ENCODE measurements around the gene CACNB2.

CACNB2 gene

GRCh38 chr10:18325889-18326531 is 185.8 kb downstream of the CACNB2 start:
- in situ Hi-C loops (cut with HindIII; ENCODE audit: low sequenced_read_pairs): no loop called here

GRCh38 chr10:18328941-18329340 is 188.7 kb downstream of the CACNB2 start:
- in situ Hi-C loops (cut with HindIII; ENCODE audit: low sequenced_read_pairs): no loop called here

DNA sequence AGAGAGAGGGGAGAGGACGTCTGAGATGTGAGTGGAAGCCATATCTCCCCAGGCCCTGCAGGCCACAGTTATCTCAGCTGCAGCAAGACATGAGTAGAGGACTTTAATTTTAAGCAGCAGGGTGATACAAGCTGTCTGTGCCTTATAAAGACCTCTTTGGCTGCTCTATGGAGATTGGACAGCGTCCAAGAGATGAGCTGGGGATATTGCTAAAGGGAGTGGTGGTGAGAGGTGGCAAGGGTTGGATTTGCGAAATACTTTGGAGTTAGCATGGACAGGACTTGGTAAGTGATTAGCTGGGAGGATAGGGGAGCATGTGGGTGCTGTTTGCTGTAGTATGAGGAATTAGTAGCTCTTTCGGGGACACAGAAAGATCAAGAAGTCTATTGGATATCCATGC is 191.8 kb downstream of the CACNB2 start:
- in situ Hi-C loops (cut with HindIII; ENCODE audit: low sequenced_read_pairs): no loop called here

GRCh38 chr10:18332484-18332883 is 192.3 kb downstream of the CACNB2 start:
- in situ Hi-C loops (cut with HindIII; ENCODE audit: low sequenced_read_pairs): no loop called here

DNA sequence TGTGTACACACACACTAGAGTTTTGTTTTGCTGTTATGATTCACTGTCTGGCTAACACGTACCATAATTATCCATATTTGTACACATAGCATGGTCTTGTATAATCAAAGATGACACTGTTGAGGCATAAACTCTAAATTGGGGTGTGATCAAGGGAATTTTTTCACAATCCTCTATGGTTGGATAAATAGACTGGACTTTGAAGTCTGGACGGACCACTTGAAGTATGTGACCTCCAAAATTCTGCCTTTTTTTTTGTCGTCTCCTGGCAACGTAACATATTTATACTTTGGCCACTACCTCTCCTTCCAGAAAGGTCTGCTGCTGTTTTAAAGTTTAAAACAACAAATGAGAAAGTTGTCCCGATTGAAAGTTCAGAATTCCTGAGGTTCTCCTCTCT is 193.4 kb downstream of the CACNB2 start:
- in situ Hi-C loops (cut with HindIII; ENCODE audit: low sequenced_read_pairs): no loop called here

DNA sequence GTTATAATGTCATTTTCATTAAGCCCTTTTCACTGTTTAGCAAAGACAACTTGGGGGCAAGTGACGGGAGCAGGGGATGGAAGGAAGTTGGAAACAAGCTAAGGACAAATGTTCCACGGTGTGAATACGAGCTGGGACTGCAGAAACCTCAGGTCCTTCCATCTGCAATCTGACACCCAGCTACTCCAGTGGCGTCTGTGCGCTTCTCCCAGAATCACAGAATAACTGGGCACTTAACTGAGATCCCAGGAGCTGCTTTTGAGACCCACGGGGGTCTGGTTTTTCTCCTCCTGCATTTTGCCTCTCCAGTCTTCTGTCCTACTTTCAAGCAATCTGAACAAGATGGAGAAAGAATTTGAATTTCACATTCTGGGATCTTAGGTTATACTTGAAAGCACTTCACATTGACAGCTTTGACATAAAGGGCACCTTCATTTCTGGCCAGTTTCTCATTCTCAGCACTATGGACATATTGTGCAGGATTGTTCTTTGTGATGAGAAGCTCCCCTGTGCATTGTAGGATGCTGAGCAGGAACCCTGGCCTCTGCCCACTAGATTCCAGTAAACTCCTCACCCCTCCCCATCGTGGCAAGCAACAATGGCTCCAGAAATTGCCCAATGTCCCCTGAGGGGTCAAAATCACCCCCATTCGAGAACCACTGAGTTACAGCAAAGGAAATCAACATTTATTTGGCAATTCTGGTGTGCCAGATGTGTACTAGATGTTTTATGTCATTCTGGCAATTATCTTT is 194.1 kb downstream of the CACNB2 start:
- in situ Hi-C loops (cut with HindIII; ENCODE audit: low sequenced_read_pairs): no loop called here

DNA sequence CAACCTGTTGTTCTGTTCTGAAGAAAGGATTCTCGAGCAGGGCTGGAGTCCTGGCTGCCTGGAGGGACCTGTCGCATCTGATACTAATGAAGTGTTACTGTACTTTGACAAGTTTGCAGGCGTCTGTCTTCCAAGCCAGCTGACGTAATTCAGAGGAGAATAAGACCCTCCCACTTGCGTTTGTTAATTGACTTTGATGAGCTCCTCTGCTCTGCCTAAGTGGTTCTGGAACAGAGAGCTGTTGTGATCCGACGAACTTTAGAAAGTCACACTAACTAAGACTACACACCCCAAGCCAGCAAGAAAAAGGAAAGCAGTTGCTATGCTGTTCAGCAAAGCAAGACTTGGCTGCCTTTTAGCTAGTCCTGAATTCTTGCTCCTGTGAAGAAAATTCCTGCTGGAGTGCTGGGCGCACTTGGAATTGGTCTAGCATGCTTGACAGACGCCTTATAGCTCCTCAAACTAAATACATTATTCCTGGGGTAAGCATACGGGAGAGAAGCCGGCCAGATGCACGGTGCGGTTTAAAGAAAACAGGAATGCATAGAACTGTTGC is 200.3 kb downstream of the CACNB2 start:
- in situ Hi-C loops (cut with HindIII; ENCODE audit: low sequenced_read_pairs): no loop called here

DNA sequence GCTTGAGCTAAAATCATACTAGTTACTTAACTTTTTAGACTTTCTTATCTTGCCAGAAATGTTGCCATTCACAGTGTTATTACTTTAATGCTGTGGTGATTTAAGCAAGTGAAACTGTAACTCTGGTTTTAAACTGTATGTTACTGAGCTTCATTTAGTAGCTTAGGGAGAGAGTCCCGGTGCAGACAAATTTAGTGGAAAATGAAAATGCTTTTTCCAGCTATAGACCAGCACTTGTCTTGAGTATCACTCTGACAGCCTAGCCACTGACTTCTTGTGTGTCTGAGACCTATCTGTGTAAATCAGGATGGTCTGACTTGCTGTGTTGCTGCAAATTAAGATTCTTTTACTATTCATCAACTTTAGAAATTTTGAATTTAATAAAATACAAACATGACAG is 200.8 kb downstream of the CACNB2 start:
- in situ Hi-C loops (cut with HindIII; ENCODE audit: low sequenced_read_pairs): no loop called here

GRCh38 chr10:18343573-18343972 is 203.3 kb downstream of the CACNB2 start:
- in situ Hi-C loops (cut with HindIII; ENCODE audit: low sequenced_read_pairs): no loop called here

- in situ Hi-C loops (cut with HindIII; ENCODE audit: low sequenced_read_pairs): no loop called here
These were observed 205.1 kb downstream of the CACNB2 start for GRCh38 chr10:18345308-18345707.

- in situ Hi-C loops (cut with HindIII; ENCODE audit: low sequenced_read_pairs): no loop called here
These were observed 210.1 kb downstream of the CACNB2 start for GRCh38 chr10:18350340-18350739.

DNA sequence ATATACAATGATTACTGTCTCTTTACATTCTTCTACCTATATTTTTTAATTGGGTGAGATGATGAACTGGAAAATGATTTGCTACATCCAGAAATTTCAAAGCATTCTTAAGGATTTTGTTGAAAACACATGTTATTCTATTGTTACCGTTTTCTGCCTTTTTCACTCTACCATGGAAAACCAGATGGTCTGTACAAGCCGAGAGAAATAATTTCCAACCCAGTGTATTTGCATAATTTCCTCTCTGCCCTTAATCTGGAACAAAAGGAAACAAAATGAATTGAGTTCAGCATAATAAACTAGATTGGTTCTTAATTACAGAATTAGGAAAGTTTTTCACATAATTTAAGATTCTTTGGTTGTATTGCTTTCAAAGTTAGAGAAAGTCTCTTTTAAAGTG is 211.2 kb downstream of the CACNB2 start:
- in situ Hi-C loops (cut with HindIII; ENCODE audit: low sequenced_read_pairs): no loop called here

GRCh38 chr10:18352175-18352574 is 212.0 kb downstream of the CACNB2 start:
- in situ Hi-C loops (cut with HindIII; ENCODE audit: low sequenced_read_pairs): no loop called here

GRCh38 chr10:18359812-18360211 is 219.6 kb downstream of the CACNB2 start:
- in situ Hi-C loops (cut with HindIII; ENCODE audit: low sequenced_read_pairs): no loop called here

- in situ Hi-C loops (cut with HindIII; ENCODE audit: low sequenced_read_pairs): no loop called here
These were observed 222.7 kb downstream of the CACNB2 start for GRCh38 chr10:18362892-18363291.

DNA sequence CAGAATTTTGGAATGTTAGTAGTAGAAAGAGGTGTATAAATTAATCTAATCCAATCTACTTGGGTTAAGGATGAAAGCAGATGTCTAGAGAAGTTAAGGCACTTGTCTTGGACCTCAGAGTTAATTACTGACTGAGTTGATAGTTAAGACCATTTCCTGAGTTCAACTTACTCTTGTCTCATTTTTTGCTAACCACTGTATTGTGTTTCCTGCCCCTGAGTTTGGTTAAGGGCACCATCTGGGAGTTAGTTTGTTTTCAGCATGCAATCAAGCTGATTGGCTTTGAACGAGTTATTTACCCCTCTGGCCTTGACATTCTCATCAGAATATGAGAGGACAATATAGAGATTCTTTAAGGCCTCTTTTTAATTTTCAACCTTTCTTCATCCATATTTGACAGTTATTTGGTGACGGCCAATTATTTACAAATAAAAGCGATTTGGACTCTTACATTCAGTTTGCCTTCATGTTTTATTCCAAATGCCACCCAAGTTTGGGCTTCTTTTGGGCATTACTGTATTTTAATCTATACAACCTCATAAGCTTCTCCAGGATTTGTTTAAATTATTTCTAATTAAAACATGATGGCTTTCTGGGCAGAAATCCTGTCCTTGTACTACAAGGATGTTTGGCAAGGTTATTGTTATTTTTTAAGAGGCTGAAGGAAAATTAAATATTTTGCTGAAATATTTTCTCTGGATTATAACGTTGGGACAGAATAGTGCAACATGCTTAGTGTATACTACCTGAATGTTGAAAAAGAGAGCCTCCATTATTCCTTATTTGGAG is 225.0 kb downstream of the CACNB2 start:
- in situ Hi-C loops (cut with HindIII; ENCODE audit: low sequenced_read_pairs): no loop called here

- in situ Hi-C loops (cut with HindIII; ENCODE audit: low sequenced_read_pairs): no loop called here
These were observed 227.6 kb downstream of the CACNB2 start for GRCh38 chr10:18367840-18368239.

DNA sequence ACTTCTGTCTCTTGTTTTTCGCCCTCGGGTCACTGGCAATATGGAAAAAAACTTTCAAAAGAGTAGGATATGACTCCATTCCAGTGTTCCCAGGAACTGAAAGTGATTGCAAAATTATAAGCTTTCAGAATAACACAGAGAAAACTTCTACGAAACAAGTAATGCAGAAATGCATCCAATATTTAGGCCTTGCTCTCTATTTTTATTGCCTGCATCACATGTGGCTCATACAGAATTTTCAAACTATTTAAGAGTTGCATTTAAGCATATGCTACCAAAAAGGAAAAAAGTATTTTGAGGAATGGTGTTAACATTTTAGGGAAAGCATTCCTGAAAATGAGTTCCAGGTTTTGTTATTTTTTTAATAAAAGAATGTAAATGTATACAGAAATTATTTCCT is 228.0 kb downstream of the CACNB2 start:
- in situ Hi-C loops (cut with HindIII; ENCODE audit: low sequenced_read_pairs): no loop called here

DNA sequence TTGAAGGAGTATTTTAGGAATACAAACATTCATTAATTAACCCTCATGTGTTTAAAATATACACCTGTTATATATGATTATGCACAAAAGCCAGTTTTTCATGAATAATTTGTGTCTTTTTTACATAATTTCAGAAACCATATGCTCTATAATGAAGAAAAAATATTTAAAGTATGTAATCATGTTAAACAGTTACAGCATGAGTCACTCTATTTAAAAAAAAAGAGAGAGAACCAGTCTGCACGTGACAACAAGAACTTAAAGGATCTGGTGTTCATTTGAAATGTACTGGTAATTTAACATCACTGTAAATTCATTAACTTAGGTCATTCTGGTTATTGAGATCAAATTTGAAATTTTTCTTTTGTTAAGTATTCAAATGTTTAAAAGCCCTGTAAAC is 228.5 kb downstream of the CACNB2 start:
- in situ Hi-C loops (cut with HindIII; ENCODE audit: low sequenced_read_pairs): no loop called here

DNA sequence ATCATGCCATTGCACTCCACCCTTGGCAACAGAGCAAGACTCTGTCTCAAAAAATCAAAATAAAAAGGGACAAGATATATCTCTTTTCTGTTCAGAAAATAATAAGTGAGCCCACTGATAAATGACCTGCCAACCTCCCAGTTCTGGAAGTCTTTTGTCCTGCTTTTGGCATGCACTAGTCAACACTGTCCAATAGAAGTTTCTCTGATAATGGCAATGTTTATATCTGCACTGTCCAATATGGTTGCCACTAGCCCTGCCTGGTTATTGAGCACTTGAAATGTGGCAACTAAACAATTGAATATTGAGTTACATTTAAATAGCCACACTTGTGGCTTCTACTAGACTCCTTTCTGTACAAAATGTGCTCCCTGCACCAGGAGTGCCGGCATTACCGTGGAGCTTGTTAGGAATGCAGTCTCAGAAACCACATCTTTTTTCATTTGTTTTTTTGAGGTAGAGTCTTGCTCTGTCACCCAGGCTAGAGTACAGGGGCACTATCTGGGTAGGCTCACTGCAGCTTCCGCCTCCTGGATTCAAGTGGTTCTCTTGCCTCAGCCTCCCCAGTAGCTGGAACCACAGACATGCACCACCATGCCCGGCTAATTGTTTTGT is 229.7 kb downstream of the CACNB2 start:
- in situ Hi-C loops (cut with HindIII; ENCODE audit: low sequenced_read_pairs): no loop called here

- in situ Hi-C loops (cut with HindIII; ENCODE audit: low sequenced_read_pairs): no loop called here
These were observed 236.4 kb downstream of the CACNB2 start for GRCh38 chr10:18376650-18377049.

Measured in DLD1 (cell line).